NCI-H526 (cell line): ENCODE data around the gene ZNF718.
A peak's percentile ranks its signal among the peaks of the same experiment; 100 is the strongest.
"Not testable (repeated sequence)": the region's sequence is repeated elsewhere in the genome, so short reads cannot be mapped to it uniquely, and the experiment has no call there.

Source experiments
- DNase-seq, 2 experiments: peaks; one replicate each; lab custom pipeline; 2025; lab: John Stamatoyannopoulos, UW

Gene ZNF718

GRCh38 chr4:124275-125081 is at the start of gene ZNF718:
TSS of gene ZNF718 (plus strand) at chr4:124501. CDS start at chr4:124671, 170 bp downstream.
- DNase-seq, result peak; percentile 93 to 94

- no peak for DNase-seq
Observed at GRCh38 chr4:85951-86350, 38.4 kb upstream of the ZNF718 start.

DNA sequence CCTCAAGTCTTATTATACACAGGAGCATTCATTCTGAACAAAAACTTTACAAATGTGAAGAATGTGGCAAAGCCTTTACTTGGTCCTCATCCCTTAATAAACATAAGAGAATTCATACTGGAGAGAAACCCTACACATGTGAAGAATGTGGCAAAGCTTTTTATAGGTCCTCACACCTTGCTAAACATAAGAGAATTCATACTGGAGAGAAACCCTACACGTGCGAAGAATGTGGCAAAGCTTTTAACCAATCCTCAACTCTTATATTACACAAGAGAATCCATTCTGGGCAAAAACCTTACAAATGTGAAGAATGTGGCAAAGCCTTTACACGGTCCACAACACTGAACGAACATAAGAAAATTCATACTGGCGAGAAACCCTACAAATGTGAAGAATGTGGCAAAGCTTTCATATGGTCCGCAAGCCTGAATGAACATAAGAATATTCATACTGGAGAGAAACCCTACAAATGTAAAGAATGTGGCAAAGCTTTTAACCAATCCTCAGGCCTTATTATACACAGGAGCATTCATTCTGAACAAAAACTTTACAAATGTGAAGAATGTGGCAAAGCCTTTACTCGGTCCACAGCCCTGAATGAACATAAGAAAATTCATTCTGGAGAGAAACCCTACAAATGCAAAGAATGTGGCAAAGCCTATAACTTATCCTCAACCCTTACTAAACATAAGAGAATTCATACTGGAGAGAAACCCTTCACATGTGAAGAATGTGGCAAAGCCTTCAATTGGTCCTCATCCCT is 37.6 kb upstream of the ZNF718 start:
- not testable (repeated sequence) for DNase-seq

- no peak for DNase-seq
Observed at GRCh38 chr4:98386-98785, 25.9 kb upstream of the ZNF718 start.

GRCh38 chr4:99863-100262 is 24.4 kb upstream of the ZNF718 start:
- no peak for DNase-seq

DNA sequence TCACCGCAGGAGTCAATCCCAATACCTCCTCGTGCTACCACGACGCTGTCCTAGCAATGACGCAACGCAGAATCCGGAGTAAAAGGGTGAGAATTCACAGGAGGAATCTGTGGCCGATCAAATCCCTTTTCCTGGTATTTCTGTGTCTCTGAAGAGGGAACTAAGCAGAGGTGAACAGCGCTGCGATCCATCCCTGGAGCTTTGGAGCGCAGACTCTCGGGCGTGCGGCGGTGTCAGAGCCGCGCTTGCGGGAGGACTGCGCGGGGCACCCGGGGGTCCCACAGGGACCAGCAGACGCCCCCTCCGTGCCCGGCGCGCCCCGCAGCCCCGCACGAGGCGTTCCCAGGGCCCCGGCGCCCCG is 17.2 kb upstream of the ZNF718 start:
- no peak for DNase-seq

- no peak for DNase-seq
Observed at GRCh38 chr4:107444-108429, 16.6 kb upstream of the ZNF718 start.

DNA sequence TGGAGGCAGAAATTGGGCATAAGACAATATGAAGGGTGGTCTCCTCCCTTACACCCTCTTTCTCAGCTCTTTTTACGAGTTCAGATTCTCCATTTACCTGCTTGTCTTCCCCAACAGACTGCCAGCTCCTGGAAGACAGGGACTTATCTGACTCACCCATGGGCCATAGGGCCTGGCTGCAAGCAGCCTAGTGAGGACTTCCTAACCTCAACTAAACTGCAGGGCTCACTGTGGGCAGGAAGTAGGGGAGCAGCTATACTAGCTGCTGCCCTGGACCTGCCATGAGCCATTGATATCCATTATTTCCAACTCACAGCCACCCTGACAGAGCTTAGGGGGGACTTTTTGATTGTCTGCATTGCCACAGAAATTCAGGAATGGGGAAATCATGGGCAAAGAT is 11.5 kb upstream of the ZNF718 start:
- no peak for DNase-seq

GRCh38 chr4:113732-114131 is 10.6 kb upstream of the ZNF718 start:
- no peak for DNase-seq

DNA sequence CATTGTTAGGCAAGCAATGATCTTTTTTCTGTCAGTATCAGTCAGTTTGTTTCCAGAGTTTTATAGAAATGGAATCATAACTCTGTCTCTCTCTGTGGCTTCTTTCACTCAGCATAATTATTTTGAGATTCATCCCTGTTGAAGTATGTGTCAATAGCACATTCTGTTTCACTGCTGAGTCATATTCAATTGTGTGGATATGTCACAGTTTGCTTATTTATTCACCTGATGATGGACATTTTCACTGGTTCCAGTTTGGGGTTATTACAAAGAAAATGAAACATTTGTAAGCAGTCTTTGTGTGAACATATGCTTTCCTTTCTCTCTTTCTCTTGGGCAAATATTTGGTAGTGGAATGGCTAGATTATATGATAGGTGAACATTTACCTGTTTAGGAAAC is 10.2 kb upstream of the ZNF718 start:
- no peak for DNase-seq

DNA sequence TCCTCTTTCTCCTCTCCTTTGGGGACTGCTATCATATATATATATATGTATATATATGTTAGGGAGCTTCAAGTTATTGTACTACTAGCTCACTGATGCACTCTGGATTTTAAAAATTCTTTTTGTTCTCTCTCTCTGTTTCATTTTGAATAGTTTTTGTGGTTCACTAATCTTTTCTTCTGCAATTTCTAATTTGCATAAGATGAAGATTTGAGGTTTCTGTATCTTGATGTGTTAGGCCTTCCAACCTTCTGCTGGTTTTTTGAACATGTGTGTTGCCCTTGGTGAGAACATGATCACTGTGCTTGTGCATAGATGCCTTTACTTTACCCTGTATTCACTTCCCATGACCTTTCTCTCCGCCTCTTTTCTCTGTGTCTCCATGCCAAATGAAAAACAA is 7.8 kb upstream of the ZNF718 start:
- DNase-seq, result no peak

GRCh38 chr4:120616-121015 is 3.7 kb upstream of the ZNF718 start:
- no peak for DNase-seq

GRCh38 chr4:121408-122084 is 2.8 kb upstream of the ZNF718 start:
- DNase-seq, result no peak

GRCh38 chr4:123922-124274 is 403 bp upstream of the ZNF718 start:
- not testable (repeated sequence) for DNase-seq

GRCh38 chr4:125091-125771 is 930 bp downstream of the ZNF718 start:
- DNase-seq, result peak in 1 of 2 experiments; percentile 36

- no peak for DNase-seq
Observed at GRCh38 chr4:125833-126232, 1.5 kb downstream of the ZNF718 start.

GRCh38 chr4:132483-132882 is 8.2 kb downstream of the ZNF718 start:
- no peak for DNase-seq

DNA sequence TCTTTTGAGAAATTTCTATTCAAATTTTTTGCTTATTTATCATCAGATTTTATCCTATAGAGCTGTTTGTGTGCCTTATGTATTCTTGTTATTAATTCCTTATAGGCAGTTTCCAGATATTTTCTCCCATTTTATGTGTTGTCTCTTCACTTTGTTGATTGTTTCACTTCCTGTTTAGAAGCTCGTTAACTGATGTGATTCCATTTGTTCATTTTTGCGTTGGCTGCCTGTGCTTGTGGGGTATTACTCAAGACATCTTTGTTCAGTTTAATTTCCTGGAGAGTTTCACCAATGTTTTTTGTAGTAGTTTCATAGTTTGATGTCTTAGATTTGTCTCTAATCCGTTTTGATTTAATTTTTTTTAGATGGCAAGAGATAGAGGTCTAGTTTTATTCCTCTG is 14.6 kb downstream of the ZNF718 start:
- DNase-seq, result no peak

GRCh38 chr4:139691-140090 is 15.4 kb downstream of the ZNF718 start:
- no peak for DNase-seq

DNA sequence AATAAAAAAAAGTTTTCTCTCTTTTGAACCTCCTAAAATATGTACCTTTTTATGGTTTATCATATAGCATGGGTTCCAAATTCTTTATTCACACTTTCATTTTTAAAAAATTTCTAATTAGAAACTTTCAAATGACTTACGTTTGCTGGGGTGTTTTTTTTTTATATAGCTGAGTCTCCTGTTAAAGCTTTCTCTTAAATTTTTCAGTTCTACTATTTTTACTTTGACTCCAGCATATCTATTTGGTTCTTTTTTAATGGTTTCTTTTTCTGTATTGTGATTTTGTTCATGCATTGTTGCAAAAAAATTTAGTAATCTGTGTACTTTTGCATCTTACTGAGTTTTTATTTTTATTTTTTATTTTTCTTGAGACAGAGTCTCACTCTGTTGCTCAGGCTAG is 22.3 kb downstream of the ZNF718 start:
- no peak for DNase-seq

DNA sequence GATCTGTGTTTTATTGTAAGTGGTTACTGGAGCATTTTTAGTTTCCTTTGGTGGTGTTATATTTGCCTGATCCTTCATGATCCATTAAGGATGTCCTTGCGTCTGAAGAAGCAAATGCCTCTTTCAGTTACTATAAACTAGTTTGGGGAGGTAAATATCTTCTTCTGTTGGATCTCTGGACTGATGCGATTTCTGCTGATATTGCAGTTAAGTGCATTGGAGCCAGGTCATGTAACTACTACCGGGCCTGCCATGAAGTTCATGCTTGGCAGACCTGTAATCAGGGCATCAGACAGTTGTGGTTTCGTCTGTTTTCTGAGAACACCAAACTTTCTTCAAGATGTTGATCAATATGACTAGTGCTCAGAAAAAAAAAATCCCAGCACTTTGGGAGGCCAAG is 22.9 kb downstream of the ZNF718 start:
- no peak for DNase-seq
